H4 (cell line): ENCODE results near the gene GPR18. TPM values are rescaled to one million over a fixed set of nuclear protein-coding genes. Genes with fewer than 3 reads are reported as not detected.
"Not testable (repeated sequence)": the region's sequence is repeated elsewhere in the genome, so short reads cannot be mapped to it uniquely, and the experiment has no call there.

Experiments used
- DNase-seq: peaks from one replicate; pipeline ENCODE4 v3.0.0-alpha.2; 2015; ENCODE audit warnings: low spot score
- total RNA-seq: library from RNA; depleted of rRNA; stranded (reverse); fragments of >200 nt; shearing (Covaris generic); gene quantifications from 2 replicates; pipeline ENCODE4 v1.2.3, GENCODE V29; 2014

GPR18 gene
- total RNA-seq, 1 experiment from 2014 or later, result not detected

- no peak for DNase-seq
Observed at GRCh38 chr13:99267927-99268326, 9.7 kb upstream of the GPR18 start.

GRCh38 chr13:99266827-99267226 is 8.6 kb upstream of the GPR18 start:
- no peak for DNase-seq

GRCh38 chr13:99265821-99266426 is 7.7 kb upstream of the GPR18 start:
- peak; percentile 10 for DNase-seq

- no peak for DNase-seq
Observed at GRCh38 chr13:99265162-99265800, 7.1 kb upstream of the GPR18 start.

GRCh38 chr13:99264051-99264450 is 5.9 kb upstream of the GPR18 start:
- DNase-seq, result no peak

GRCh38 chr13:99263126-99263785 is 5.1 kb upstream of the GPR18 start:
- DNase-seq, result no peak

- DNase-seq, result no peak
Observed at GRCh38 chr13:99261059-99261458, 2.9 kb upstream of the GPR18 start.

- DNase-seq, result no peak
Observed at GRCh38 chr13:99260216-99260615, 2.0 kb upstream of the GPR18 start.

GRCh38 chr13:99258946-99259345 is 767 bp upstream of the GPR18 start:
- no peak for DNase-seq

- DNase-seq, result no peak
Observed at GRCh38 chr13:99257291-99257690, 888 bp downstream of the GPR18 start.

- DNase-seq, result no peak
Observed at GRCh38 chr13:99256709-99257108, 1.5 kb downstream of the GPR18 start.

- DNase-seq, result no peak
Observed at GRCh38 chr13:99256283-99256682, 1.9 kb downstream of the GPR18 start.

- no peak for DNase-seq
Observed at GRCh38 chr13:99255271-99255670, 2.9 kb downstream of the GPR18 start.

GRCh38 chr13:99254830-99255229 is 3.3 kb downstream of the GPR18 start:
- DNase-seq, result no peak

- no peak for DNase-seq
Observed at GRCh38 chr13:99251921-99252320, 6.3 kb downstream of the GPR18 start.

- no peak for DNase-seq
Observed at GRCh38 chr13:99250982-99251825, 7.0 kb downstream of the GPR18 start.

GRCh38 chr13:99249606-99250005 is 8.6 kb downstream of the GPR18 start:
- not testable (repeated sequence) for DNase-seq

GRCh38 chr13:99249178-99249577 is 9.0 kb downstream of the GPR18 start:
- DNase-seq, result not testable (repeated sequence)

GRCh38 chr13:99246100-99246499 is 12.1 kb downstream of the GPR18 start:
- DNase-seq, result no peak

- DNase-seq, result no peak
Observed at GRCh38 chr13:99237981-99238662, 20.1 kb downstream of the GPR18 start.

GRCh38 chr13:99231721-99232120 is 26.5 kb downstream of the GPR18 start:
- no peak for DNase-seq

GRCh38 chr13:99230991-99231390 is 27.2 kb downstream of the GPR18 start:
- DNase-seq, result no peak
